Measurements from ENCODE around the gene SLC16A3.

- no peak for TF ChIP-seq CTCF (IDR thresholded peaks at IDR 0.05)
- no peak for TF ChIP-seq USF1 (CRISPR knock-in tag; IDR thresholded peaks at IDR 0.05)
- no peak for TF ChIP-seq TEAD4 (CRISPR knock-in tag; IDR thresholded peaks at IDR 0.05)
- TF ChIP-seq CREB1 (CRISPR knock-in tag; IDR thresholded peaks at IDR 0.05) = no peak
- TF ChIP-seq MAX (CRISPR knock-in tag; IDR thresholded peaks at IDR 0.05) = no peak
- no peak for TF ChIP-seq ATF3 (CRISPR knock-in tag; conservative IDR thresholded peaks at IDR 0.05)
- no peak for TF ChIP-seq JAZF1 (CRISPR knock-in tag; IDR thresholded peaks at IDR 0.05)
- TF ChIP-seq ATF2 (CRISPR knock-in tag; IDR thresholded peaks at IDR 0.05; ENCODE audit: borderline replicate concordance, low read depth) = no peak
- TF ChIP-seq ZBTB43 (CRISPR knock-in tag; IDR thresholded peaks at IDR 0.05) = no peak
- TF ChIP-seq CREM (CRISPR knock-in tag; IDR thresholded peaks at IDR 0.05) = no peak
- TF ChIP-seq RELA (CRISPR knock-in tag; IDR thresholded peaks at IDR 0.05; ENCODE audit: borderline replicate concordance) = no peak
- TF ChIP-seq FOXK1 (CRISPR knock-in tag; IDR thresholded peaks at IDR 0.05) = no peak
Observed at GRCh38 chr17:82262344-82262743, 33.5 kb downstream of the SLC16A3 start.

All from WTC11 (cell line).